ENCODE data around the gene CFAP251.

Gene CFAP251

DNA sequence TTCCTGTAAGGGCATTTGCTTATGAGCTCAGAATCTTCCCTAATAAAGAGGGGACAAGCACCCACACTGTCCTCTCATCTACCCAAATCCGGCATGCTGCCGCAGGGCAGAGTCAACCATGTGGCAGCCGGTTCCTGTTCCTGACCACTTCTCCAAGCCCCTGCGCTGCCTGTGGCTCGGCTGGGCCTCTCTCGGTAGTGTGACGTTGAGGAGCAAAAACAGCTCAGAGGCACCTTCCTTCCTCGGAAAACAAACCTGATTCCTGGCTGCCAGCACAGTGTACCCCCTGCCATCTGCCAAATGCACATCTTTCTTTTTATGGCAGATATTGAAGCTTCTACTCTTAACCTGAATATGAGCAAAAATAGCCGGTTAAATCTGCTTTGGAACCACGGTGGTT, 50.5 kb downstream of the CFAP251 start:
- TF ChIP-seq, protein P1, sequence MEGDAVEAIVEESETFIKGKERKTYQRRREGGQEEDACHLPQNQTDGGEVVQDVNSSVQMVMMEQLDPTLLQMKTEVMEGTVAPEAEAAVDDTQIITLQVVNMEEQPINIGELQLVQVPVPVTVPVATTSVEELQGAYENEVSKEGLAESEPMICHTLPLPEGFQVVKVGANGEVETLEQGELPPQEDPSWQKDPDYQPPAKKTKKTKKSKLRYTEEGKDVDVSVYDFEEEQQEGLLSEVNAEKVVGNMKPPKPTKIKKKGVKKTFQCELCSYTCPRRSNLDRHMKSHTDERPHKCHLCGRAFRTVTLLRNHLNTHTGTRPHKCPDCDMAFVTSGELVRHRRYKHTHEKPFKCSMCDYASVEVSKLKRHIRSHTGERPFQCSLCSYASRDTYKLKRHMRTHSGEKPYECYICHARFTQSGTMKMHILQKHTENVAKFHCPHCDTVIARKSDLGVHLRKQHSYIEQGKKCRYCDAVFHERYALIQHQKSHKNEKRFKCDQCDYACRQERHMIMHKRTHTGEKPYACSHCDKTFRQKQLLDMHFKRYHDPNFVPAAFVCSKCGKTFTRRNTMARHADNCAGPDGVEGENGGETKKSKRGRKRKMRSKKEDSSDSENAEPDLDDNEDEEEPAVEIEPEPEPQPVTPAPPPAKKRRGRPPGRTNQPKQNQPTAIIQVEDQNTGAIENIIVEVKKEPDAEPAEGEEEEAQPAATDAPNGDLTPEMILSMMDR (IDR thresholded peaks at IDR 0.05), result no peak

DNA sequence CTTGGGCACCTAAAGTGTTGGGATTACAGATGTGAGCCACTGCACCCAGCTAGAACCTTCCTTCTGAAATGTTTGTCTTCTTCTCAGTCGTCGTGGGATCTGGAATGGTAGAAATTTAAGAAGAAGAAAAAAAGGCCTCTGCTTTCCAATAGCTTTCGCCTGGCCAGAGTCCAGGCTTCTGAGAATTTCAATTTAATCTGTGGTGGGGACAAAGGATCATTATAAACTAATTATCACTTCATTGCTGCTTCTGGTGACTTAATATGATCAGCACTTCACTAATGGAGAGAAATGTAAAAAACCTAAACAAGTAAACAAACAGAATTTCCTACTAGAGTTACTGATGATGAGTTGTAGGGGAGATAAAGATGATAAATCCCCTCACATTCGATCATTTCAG, 51.3 kb downstream of the CFAP251 start:
- TF ChIP-seq, protein P1 (IDR thresholded peaks at IDR 0.05), result no peak

DNA sequence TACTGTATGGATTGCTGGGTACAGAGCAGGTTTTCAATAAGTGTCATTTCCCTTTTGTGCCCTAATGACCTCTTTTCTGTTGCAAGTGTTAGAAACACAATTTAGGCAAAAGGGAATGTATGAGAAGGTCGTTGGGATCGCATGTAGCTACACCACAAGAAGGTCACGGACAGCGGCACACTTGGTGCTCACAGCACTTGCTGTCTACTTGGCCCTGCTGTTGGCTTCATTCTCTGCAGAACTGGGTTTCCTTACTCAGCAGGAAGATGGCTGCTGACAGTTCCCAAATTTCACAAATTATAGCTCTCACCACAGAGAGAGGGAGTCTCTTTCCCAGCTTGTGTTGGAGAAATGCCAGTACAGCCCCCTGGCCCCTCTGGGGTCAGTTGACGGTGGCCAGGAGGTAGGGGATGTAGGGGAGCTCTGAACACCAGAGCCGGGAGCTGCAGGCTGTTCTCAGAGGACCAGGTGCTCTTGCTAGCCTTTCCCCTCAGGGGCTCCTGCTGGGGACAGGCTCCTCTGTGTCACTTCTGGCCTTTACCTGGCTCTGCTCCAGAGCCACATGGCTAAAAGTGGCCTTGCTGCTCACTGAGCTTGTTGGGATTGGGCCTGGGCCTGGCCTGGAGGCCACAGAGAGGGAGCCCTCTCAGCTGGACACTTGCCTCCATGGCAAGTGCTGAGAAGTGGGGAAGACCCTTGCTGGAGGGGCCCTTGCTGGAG, 52.3 kb downstream of the CFAP251 start:
- TF ChIP-seq, protein P1 (IDR thresholded peaks at IDR 0.05), result no peak

DNA sequence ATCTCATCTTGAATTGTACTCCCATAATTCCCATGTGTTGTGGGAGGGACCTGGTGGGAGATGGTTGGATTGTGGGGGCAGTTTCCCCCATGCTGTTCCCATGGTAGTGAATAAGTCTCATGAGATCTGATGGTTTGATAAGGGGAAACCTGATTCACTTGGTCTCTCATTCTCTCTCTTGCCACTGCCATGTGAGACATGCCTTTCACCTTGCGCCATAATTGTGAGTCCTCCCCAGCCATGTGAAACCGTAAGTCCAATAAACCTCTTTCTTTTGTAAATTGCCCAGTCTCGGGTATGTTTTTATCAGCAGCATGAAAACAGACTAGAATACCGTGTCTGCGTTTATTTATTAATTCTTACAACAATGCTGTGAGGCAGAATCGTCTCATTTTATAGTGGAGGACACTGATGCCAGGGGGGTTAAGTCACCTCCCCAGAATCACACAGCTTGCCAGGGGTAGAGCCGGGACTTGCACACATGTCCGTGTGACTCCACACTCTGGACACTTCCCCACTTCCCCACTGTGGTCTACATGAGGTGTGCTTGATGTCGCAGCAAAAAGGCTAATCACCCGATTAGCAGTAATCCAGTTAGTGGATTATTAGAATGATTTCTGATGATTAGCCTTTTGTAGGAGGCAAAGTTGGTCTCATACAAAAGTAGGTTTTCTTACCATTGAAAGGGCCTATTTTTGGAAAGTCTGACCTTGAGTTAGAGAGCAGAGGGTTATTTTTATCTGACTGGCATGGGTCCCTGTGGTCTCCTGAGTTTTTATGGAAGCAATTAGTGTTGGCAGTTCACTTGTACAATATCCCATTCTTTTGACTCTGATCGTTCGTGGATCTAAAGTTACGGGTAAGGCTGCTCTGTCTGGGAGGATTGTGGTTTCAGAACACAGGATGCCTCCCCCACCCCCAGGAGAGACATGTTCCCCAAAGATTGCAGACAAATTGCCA, 55.9 kb downstream of the CFAP251 start:
- TF ChIP-seq, protein P1 (IDR thresholded peaks at IDR 0.05), result no peak

DNA sequence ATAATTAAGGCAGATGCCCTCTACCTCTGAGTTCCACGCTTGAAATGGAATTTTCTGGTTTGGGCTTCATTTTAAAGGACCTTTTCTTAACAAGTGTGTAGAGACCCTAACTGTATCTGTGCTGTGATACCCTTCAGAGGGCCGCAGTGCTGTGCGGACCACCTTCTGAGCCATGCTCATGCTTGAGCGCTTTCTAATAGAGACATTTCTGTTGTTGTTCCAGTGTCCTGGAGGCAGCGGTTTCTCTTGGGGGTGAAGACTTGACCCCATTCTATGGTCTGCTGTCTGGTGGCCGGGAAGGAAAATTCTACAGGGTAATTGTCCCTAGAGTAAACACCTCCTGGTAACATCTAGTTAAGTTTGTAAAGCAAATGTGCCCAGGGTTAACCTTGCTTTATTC, 56.6 kb downstream of the CFAP251 start:
- TF ChIP-seq, protein P1 (IDR thresholded peaks at IDR 0.05), result no peak

DNA sequence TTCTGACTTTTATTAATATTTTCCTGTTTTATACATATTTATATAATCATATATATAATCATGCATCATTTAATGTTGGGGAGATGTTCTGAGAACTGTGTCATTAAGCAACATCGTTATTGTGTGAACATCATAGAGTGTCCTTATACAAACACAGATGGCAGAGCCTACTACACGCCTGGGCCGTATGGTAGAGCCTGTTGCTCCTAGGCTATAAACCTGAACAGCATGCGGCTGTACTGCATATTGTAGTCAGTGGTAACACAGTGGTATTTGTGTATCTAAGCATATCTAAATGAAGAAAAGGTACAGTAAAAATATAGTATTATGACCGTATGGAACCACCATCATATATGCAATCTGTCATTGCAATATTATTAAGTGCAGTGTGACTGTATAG, 58.6 kb downstream of the CFAP251 start:
- TF ChIP-seq, protein P1 (IDR thresholded peaks at IDR 0.05), result no peak

DNA sequence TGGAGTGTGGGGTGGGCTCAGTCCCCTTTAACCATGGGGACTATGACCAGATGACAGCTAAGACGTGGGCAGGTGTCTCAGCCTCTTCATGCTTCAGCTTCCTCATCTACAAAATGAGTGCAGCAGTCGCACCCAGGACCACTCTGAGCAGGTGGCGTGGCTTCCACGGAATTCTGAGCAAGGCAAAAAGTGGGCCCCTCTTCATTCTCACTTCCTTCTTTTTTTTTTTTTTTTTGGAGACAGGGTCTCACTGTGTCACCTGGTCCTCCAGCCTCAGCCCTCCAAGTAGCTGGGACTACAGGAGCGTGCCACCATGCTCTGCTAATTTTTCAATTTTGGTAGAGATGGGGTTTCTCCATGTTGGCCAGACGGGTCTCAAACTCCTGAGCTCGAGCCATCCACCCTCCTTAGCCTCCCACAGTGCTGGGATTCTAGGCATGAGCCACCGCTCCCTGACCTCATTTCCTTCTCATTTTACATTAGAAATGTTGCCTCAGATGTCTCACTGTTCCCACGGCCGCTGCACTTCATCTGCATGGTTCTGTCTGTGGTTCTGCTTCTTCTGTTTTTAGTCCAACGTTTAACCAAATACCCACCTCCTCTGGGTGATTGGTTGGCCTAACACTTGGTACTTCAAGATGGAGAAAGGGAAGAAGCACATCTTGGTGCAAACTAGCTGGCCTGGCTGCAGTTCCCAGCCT, 61.9 kb downstream of the CFAP251 start:
- TF ChIP-seq, protein P1 (IDR thresholded peaks at IDR 0.05), result no peak

All from LNCAP (cell line).